ENCODE results near the gene TMEM231.
"Not testable (repeated sequence)": the region's sequence is repeated elsewhere in the genome, so short reads cannot be mapped to it uniquely, and the experiment has no call there.

The TMEM231 gene

DNA sequence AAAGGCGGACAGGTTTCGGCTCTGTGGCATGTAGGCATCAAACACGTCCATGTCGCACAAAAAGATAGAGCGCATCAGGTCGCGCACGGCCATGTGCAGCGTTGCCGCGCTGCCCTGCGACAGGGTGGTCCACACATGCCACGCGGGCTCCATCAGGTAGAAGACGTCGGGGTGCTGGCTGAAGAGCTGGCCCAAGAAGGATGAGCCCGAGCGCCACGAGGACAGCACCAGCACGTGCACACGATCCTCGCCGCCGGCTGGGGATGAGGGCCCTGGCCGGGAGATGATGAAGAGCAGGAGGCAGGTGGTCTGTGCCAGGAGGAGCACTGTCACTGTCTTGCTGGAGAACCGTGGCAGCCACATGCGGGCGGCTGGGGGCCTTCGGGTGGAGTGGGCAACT is 26.1 kb downstream of the TMEM231 start:
- no peak for DNase-seq

DNA sequence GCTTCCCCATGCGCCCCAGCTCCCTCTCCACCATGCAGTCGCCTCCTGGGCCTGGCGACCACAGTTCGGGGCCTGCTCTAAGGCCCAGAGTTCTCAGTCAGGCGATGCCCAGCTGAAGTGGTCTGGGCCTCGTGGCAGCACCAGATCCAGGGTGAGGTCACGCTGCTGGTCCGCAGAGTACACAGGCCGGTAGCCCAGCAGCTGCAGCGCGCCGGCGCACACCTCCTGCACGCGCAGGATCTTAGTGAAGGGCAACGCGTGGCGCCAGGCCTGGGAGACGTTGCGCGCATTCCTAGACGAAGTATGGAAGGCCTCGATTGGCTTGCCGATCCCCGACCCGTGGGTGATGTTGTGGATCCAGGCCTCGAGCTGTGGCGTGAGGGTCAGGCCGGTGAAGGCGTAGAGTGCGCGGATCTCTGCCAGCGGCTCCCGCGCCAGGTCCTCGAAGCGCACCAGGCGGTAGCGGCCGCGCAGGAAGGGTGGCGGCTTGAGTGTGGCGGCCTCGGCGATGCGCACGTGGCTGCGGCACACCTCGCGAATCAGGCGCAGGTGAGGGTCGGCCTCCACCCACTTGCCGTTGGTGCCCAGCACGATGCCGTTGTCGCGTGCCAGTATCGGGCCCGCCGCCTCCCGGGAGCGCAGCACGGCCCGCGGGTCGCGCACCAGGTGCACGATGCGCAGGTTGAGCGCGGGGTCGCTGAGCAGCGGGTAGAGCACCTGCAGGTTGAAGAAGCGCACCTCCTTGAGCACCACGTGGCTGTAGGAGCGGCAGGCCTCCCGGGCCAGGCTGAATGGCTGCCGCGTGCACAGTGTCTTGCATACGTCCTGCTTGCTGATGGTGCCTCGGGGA is 26.8 kb downstream of the TMEM231 start:
- no peak for DNase-seq

DNA sequence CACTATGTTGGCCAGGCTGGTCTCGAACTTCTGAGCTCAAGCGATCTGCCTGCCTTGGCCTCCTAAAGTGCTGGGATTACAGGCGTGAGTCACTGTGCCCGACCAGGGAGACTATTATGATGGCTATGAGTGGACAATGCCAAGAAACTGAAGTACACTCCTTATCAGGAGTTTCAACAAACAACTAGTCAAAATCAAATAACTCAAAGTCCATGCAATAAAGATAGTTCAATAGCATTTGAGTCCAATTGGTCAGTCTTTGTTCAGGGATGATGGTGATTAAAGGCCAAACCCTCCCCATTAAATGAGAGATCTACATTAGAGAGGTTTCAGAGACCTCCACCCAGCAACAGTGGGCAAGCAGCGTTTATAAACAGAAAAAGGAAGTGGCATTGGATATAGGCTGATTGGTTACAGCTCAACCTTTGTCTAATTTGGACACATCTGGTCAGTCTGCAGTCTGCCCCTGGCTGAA is 28.2 kb downstream of the TMEM231 start:
- DNase-seq = no peak

DNA sequence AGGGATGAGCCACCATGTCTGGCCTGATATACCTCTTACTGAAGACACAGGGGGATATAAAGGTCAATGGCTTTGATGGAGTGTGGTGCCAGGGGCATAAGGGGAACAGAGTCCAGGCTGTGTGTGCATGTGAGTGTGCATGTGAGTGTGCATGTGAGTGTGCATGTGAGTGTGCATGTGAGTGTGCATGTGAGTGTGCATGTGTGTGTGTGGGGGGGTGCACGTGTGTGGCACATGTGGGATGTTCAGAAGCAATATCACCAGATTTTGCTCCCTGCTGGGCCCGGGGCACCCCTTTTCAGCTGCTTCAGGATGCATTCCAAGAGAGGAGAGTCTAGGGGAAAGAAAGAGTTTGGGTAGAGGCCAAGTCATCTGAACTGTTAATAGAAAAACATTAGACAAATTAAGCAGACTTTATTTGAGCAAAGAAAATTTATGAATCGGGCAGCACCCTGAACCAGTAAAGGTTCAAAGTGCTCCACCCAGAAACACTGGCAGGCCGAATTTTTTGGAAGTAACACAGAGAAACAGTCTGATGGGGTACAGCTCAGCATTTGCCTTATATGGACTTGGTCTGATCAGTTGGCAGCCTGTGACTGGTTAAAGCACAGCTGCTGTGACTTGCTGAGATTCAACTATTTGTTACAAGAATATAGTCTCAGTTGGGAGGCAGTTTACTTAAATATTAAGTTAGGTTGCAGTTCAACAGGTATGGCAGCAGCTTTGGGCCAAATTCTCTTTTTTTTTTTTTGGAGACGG is 29.8 kb downstream of the TMEM231 start:
- DNase-seq = no peak

DNA sequence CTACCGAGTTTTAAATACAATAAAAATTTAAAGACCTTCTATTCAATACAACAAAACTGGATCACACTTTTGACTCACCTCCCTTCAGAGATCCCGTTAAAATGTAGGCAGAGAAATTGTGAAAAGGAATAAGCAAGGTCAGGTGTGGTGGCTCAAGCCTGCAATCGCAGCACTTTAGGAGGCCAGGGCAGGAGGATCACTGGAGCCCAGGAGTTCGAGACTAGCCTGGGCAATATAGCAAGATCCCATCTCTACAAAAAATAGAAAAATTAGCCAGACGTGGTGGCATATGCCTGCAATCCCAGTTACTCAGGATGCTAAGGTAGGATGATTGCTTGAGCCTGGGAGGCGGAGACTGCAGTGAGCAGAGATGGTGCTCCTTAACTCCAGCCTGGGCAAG is 36.9 kb downstream of the TMEM231 start:
- no peak for DNase-seq

DNA sequence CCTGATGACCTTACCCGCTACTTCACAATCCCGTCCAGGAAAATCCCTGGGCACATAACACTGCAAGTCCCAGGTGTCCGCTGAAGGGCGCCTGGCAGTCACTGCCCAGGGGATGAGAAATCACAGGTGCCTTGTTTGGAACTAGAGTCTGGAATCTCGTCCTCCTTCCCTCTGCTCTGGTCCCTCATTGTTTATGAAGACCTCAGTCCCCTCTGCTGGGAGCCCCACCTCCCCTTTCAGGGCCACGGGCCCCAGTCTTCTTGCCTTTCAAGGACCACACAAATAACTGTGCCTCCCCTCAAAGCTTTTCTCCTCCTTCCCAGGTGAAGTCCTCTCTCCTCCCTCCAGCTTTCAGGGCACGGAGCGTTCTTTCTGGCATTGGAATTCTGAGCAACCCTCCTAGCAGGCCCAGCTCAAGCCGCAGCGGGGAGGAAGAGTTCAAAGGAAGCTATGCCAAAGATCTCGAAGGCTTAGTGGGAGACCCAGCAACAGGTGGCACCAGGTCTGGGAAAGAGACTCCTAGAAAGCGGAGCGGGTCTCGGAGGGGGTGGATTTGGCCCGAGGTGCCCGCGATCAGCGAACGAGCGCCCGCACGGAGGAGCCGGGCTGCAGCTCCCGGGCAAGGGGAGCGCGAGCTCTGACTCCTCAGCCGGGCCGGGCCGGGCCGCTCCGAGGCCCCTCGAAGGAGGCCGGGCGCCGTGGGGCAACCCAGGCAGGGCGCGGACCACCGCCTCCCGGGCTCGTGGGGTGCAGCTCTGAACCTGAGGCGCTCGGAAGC is 39.7 kb downstream of the TMEM231 start:
- not testable (repeated sequence) for DNase-seq

DNA sequence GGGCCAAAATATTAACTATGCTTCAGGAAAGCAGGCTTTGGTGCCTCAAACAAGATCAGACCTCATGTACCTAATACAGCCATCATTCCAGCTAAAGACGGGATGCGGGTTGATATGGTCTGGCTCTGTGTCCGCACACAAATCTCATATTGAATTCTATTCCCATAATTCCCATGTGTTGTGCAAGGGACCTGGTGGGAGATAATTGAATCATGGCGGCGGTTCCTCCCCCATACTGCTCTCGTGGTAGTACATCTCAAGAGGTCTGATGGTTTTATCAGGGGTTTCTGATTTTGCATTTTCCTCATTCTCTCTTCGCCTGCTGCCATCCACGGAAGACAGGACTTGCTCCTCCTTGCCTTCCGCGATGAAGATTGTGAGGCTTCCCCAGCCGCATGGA is 41.8 kb downstream of the TMEM231 start:
- DNase-seq = no peak

DNA sequence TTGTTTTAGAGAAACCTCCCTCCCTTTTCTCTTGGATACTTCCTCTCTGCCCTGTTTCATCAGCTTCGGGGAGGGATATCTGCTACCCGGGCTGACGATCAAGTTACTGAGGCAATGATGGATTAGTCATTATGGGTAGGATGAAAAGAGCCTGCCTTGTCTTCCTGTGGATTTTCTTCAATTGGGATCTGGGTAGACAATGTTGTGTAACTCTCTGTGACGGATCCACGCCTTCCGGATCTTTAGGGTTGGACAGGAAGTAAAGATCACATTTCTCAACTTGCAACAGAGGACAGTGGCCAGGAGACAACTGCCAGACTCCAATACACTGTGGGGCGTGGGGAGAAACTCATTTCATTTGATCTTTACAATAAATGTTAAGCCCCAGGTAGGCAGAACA is 49.5 kb downstream of the TMEM231 start:
- DNase-seq = no peak

DNA sequence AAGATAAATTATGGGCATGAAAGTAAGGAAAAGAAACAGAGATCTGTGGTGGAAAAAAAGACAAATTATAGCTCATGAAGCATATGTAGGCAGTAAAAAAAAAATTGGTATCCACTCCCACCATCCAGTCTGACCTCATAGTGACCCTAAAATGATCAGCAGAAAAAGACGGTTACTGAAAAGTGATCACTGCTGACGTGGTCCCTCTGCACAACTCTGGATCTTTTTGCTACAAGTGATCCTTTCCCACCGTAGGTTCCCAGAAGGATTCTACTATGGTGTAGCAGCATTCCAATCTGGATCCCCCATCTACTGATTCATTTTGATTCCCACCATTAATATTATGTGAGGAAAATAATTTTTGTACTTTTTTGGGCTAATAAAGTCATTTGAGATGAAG is 49.9 kb downstream of the TMEM231 start:
- no peak for DNase-seq

DNA sequence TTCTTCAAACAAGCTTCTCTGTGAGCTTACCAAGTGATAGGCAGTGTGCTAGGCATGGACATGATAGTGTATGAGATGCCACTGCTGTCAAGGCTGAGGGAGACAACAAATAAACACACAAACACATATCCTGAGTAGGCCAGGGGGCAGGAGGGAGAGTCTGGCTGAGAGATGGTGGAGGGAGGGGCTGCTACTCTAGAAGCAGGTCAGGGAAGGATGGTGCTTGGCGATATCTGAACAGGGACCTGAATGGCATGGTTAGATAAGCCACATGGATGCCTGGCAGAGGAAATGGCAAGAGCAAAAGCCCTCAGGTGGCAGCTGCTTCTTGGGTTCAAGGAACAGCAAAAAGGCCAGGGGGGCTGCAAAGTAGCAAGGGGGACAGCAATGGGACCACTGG is 52.3 kb downstream of the TMEM231 start:
- DNase-seq = no peak

DNA sequence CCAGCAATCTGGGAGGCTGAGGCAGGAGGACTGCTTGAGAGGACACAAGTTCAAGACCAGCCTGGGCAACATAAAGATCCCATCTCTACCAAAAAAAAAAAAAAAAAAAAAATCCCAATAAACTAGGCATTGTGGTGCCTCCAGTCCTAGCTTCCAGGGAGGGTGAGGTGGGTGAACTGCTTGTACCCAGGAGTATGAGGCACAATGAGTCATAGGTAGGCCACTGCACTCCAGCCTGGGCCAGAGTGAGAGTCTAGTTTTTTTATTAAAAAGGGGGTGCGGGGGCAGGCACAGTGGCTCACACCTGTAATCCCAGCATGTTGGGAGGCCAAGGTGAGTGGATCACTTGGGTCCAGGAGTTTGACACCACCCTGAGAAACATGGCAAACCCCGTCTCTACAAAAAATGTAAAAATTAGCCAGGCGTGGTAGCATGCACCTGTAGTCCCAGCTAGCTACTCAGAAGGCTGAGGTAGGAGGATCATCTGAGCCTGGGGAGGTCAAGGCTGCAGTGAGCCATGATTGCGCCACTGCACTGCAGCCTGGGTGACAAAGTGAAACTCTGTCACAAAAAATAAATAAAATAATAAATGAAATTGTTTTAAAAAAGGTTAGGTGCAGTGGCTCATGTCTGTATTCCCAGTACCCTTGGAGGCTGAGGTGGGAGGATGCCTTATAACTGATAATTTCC is 53.0 kb downstream of the TMEM231 start:
- DNase-seq = no peak

DNA sequence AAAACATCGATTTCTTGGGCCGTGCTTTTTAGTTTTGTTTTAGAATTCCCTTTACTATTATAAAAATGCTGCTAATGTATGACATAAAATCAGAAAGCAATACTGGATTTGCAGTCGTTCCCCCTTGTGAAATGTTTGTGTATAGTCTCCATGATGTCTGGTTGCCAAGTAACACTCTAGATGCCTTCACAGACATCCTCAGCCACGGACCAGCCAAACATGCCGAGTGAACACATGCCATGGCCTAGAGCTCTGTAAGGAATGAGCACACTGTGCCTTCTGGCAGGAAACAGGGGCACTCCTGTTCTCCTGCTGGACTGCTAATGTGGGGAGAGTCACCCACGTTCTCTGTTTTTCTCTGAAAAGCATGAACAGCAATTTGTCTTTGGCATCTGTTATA is 54.2 kb downstream of the TMEM231 start:
- not testable (repeated sequence) for DNase-seq

DNA sequence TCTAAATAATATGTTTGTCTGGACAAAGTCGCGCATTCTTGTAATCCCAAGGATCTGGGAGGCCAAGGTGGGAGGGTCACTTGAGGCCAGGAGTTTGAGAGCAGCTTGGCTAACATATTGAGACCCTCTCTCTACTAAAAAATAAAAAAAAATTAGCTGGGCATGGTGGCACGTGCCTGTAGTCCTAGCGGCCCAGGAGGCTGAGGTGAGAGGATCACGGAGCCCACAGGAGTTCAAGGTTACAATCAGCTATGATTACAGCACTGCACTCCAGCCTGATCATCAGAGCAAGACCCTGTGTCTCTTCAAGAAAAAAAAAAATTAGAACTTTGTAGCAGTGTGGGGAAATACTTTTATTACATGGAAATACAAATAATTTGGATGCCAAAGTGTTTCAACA is 54.7 kb downstream of the TMEM231 start:
- DNase-seq = no peak

DNA sequence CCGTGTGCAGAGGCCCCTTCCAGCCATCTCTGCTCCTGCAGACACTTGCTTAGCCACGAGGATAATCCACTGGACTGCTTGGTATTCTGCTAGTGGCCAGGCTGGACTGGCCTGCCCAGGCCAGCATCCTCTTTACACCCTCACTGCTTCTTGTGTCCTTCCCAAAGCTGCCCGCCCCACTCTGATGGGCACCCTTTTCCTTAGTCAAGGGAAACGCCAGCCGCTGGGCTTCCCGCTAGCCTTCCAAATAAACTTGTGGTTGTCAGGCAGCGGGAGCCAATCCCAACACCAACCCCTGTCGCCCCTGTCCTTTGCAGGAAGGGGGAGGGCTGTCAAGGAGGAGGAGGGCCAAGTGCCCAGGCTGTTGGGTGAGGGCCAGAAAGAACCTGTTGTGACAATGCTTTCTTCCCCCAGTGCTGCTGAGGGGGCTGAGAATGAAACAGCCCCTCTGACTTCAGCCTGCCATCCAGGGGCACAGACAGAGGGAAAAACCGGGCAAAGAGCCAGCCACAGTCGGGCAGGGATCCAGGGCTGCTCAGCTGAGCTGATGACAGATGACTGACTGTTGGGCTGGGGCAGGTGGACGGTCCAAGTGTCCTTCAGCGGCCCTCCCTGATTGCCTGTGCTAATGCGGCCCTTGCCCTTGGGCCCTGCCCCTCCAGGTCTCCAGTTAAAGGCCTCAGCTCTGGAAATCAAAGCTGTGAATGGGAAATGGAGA is 57.3 kb downstream of the TMEM231 start:
- not testable (repeated sequence) for DNase-seq

DNA sequence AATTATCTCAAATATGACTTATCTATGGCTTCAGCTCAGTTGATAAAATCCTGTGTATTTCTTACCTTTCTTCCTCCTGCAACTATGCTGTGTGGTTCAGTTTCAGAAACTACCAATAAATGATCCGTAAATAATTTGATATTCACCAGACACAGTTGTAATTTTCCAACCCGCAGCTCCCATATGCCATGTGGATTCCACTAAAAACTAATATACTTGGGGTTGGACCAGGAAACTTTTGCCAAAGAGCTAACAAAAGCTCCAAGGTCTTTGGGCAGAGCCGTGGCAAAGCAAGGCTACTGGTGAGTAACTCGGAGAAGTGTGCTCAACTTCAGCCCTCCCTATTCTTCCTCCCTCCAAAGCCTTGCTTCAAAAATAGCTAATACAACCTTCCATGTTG is 58.5 kb downstream of the TMEM231 start:
- no peak for DNase-seq

DNA sequence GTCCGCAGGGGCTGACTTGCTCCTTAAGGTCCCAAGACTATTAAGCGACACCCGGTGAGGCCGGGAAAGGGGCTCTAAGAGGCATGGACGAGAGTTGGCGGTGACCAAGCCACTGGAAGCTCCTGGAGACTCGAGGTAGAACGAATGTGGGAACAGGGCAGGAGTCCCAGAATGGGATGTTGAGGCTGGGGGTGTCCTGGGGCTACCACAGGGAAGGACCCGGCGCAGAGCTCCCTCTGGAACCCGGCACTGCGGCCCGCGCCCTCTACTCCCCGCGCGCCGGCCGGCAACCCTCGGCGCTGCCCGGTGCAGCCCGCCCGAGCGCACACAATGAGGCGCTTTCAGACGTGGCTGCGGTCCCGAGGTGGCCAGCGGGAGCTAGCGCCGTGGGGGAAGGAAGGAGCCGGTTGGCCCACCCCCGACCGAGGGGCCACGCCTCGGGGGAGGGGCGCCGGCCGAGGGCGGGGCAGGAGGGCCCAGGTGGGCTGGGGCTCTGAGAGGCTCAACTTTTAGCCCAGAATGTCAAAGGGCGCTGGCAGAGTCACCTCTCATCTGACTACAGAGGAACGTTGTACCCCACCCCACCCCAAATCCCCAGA is 60.9 kb downstream of the TMEM231 start, which contains the start of gene CHST6:
TSS of gene CHST6 (minus strand) at position 366 of the 599 bp plus-strand sequence. CDS start 15,613 bp downstream, outside the sequence.
- DNase-seq = no peak

DNA sequence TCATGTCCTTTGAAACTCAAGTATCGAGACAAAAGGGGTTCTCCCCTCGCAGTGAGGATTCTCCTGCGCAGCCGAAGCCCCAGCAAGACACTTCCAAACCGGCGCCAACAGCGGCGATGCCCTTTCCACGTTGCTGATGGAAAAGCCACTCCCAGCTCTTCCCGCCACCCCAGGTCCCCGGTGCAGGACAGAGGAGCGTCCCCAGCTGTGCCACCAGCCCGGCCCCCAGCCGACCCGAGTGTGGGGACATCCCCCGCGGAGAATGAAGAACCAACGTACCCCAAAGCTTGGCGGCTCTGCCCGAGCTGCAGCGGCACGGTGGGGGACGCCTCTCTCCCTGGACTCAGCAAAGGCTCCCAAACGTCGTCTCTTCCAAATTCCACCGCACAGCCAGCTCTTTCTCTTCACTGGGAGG is 61.4 kb downstream of the TMEM231 start:
- no peak for DNase-seq

DNA sequence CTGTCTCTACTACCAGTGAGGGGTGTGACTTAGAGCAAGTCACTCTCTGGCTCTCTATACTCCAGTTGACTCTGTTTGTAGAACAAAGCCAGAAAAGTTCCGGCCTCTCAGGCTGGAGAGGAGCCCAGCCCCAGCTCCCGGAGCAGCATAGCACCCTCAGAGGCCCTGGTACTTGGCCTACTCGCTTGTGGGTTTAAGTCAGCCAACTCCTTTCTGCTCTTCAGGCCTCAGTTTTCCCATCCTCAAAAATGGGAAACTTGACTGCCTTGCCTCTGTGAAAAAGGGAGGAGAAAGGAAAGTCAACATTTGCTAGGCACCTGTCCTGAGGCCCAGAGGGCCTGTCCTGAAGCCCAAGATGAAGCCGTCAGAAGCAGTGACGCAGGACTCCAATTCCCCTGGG is 61.9 kb downstream of the TMEM231 start:
- no peak for DNase-seq

DNA sequence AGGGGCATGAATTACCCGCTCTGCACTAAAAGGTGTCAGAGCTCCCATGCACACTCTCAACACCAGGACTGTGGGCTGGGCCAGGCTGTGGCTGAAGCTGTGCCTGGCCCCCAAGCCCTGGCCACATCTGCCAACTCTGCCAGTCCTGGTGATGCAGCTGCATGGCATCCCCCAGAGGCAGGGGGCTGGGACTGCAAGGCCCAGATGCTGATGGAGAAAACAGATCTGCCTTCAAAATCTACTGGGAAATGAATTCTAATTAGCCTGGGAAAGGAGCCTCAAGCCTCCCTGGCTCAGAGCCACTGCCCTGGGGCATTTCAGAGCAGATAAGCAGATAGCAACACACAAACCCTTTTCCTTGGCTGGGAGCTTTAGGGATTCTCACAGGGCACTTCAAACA is 64.2 kb downstream of the TMEM231 start:
- no peak for DNase-seq

DNA sequence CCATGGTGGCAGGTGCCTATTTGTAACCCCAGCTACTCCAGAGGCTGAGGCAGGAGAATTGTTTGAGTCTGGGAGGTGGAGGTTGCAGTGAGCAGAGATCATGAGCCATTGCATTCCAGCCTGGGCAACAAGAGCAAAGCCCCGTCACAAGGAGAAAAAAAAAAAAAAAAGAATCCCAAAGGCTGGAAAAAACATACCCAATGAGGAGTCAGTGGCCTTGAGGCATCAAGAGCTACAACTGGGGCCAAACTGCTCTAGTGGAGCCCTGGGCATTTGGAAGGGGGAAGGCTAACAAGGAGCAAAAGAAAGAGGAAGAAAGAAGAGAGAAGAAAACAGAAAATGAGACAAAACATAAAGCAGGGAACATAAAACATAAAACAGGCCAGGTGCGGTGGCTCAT is 67.7 kb downstream of the TMEM231 start:
- no peak for DNase-seq
